ENCODE measurements around the gene HMGCS1.
"Not testable (repeated sequence)": the region's sequence is repeated elsewhere in the genome, so short reads cannot be mapped to it uniquely, and the experiment has no call there.

Gene HMGCS1

DNA sequence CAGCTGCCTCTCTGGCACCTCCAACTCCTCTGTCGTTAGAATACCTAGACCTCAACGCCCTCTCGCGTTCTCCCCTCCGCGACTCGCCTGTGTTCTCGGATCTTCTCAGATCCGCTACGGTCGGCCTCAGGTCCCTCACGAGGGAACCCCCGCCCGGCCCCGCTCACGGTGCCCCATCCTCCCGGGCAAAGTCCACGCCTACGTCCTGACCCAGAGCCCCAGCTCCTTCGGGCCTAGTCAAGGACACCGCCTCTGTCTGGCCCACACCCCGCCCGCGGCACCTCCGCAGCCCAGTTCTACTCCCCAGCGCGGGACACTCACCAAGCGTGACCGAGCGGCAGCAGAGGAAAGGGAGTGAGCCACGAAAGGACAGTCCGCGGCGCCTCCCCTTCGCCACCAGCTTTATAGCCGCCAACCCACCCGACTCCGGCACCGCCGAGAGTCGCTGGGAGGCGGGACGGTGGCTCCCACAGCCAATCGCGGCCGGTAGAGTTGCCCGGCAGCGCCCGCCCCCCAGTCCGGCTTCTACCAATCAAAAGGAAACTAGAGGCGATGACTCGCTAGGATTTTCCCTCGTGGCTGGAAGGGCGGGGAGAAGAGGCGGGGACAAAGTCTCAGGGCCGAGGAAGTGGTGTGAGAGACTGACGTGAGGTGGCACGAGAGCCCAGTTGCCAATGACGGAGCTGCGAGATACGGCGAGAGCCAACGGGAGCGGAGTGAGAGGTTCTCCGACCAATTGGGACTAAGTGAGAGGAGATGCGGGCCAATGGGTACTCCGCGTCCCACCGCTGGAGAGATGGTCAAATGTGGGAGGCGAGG is at the start of gene HMGCS1:
TSS of gene HMGCS1 (minus strand) at position 378 of the 819 bp plus-strand sequence. CDS start 14,447 bp downstream, outside the sequence.
- peak; percentile 99 for DNase-seq

DNA sequence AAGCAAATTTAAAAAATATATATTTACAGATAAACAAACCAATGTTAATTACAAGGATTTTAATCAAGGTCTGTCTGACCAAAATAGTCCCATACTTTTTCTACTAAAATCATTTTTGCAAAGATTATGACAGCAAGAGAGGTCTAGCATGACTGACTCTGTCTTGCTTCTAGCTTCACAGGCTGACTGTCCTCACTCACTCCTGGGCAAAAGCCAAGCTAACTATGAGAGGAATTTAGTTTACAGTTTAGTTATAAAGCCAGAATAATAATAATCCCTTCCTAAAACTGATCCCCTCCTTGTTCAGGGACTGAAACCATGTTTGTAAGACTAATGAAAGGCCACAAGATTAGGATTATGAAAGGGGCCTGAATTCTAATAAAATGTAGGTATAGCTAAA is 45.5 kb upstream of the HMGCS1 start:
- no peak for DNase-seq

DNA sequence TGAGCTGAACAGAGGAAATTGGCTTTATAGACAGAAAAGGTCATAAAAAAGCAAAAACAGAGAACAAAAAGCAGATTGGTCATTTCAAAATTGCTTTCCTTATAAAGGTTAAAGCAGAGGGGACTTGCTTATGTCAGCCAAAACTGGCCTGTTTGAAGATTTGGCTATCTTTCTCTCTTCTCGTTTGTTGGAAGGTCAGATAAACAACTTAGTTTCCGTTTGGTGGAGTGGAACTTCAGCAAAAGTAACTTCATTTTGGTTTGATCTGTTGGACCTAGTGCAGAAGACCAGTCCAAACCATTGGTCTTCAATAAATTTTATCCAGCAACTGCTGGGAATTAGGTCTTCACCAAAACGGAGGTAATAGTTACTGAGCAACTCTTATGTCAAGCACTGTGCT is 45.1 kb upstream of the HMGCS1 start:
- DNase-seq, result no peak

DNA sequence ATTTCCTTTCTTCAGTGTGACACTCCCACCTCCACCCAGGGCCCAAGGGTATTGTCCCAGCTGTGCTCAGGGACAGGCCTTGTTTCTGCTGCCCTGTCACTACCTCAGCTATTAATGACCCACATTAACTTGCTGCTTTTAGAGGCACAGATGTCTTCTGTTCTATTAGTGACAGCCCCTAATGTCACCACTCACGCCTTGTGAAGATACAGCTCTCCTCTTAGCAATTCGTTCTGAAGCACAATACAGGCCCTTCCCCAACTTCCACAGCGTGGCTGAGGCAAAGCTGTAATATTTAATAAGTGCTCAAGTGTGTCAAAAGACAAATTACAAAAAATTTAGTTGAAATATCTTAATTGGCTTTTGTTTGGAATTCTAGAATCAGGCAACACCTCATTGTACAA is 44.7 kb upstream of the HMGCS1 start:
- no peak for DNase-seq

DNA sequence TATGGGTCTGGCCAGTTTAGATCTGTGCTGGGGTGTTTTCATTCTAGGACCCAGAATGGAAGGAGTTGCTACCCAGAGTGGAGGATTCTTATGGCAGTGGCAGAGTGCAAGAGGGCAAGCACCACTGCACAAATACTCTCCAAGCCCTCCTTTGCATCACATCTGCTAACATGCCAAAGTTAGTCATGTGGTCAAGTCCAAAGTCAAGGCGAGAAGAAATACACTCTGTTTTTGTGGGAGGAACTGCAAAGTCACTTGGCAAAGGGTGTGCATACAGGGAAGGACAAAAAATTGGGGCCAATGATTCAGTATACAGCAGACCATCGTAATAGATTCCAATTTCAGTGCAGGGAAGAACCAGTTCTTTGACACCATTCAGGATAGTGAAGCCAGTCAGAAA is 43.9 kb upstream of the HMGCS1 start:
- DNase-seq, result no peak

DNA sequence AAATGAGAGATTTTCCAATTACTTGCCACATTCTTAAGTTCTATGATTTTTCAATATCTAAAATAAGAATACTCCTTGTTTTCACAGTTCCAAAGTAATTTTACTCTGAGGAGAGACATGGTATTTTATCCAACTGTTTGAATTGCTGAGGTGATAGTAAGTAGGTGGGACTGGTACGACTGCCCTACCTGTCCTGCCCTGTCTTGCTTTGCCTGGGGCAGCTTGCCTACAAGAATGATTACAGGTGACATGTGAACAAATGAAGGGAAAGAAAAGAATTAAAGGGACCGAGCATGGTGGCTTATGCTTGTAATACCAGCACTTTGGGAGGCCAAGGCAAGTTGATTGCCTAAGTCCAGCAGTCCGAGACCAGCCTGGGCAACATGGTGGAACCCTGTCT is 41.6 kb upstream of the HMGCS1 start:
- DNase-seq, result no peak

DNA sequence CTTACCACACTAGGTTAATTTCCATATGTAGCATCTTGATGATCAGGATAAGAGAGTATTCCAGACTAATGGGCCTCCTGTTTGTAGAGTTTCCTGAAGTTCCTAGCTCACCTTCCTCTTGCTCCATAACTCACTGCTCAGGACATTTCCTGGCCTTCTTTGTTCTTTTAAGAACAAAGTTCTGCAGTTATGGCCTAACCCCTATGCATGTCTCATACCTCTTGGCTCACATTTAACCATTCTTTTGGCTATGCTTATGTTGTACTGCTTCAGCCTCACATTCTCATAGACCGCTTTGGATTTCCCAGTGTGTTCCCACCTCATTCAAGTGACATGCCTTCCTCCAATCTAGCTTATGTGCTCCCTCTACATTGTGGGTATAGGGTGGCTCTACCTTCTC is 40.5 kb upstream of the HMGCS1 start:
- DNase-seq, result no peak

DNA sequence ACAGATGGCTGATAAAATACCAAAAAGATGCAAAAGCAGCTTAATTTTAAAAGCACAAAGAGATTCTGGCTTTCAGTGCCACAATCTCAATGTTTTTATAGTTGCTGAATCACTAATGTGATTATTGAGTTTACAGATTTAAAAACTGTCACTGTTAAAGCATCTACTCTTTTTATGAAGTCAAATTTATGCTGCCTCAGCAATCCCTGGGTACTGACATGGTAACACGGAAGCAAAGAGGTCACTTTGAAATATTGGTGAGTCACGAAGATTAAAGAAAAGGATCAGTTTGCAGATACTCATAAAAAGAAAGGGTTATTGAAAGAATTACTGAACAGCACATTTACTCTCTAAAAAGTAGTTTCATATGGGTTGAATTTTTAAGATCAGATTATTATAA is 39.7 kb upstream of the HMGCS1 start:
- DNase-seq, result no peak

DNA sequence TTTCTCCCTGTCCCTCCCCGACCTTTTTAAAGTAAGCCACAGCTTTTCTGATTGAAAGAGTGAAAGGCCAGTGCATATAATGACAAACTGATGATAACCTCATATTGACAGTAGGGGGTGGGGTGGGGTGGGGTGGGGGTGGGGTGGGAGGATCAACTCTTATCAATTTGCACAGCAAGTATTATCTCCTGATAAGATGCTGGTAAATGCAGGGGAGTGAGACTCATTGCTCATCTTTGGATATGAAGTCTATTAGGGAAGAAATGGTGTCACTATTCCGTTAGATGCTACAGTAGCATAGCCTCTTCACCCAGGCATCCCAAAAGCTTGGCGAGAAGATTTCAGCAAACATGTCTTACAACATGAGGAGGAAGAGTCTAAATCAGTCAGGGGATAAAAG is 38.9 kb upstream of the HMGCS1 start:
- DNase-seq, result no peak

DNA sequence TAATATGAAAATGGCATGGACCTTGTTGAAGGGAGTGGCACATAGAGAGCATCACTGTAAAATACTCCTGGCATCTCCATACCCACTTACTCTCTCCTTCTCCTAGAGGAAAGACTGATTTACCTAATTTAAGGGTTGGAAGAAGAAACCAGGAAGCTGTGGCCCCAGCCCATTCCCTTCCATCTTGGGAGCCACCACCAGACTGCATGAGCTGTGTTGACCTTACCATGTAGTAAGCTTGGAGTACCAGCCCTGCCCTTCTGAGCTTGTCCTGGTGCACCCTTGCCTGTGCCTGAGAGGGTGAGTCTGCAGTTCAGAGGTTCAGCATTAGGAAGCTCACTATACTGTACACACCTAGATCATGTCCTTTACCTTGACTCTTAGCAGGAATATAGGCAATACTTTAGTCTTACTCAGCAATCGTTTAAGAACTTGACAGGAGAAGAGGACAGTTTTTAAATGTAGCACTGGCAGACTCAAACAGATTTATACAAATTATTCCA is 35.7 kb upstream of the HMGCS1 start:
- no peak for DNase-seq

DNA sequence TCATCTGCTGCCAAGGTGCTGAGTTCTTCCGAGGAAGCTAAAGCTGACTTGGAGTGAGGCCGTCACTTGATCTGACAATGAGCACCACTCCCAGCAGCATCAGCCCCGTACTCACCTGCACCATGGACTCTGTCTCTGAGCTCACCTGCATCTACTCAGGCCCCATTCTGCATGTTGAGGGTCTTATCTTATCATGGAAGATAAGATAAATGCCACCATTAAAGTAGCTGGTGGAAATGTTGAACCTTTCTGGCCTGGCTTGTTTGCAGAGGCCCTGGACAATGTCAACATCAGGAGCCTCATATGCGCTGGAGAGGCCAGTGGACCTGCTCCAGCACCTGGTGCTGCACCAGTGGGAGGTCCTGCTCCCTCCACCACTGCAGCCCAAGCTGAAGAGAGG is 35.0 kb upstream of the HMGCS1 start:
- no peak for DNase-seq

DNA sequence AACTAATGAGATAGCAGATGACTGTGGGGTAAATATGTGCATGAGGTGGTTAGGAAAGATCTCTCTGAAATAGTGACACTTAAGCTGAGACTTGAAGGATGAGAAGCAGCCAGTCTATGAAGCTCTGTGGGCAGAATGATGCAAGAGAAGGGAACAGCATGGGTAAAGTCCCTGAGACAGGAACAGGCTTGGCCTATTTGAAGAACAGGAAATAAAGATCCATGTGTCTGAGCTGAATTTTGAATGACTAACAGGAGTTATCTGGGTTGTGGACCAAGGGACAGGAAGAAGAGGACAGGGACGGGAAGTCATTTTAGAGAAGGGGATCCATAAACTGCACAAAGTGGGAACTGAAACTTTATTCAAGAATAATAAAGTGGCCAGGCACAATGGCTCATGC is 25.6 kb upstream of the HMGCS1 start:
- DNase-seq, result no peak

DNA sequence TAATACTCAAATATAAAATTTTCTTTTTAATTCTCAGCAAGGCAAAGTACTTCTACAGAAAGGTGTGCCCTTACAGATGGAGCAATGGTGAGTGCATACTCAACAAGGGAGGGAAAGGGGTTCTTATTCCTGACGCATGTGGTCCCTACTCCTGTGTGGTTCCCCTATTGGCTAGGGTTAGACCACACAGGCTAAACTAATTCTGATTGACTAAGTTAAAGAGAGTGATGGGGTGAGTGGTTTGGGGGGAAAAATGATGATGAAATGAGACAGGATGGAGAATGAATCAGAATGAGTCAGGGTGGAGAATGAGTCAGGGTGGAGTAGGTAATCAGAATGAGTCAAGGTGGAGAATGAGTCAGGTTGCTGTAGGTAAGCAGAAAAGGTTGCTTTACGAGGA is 22.9 kb upstream of the HMGCS1 start:
- DNase-seq, result no peak

DNA sequence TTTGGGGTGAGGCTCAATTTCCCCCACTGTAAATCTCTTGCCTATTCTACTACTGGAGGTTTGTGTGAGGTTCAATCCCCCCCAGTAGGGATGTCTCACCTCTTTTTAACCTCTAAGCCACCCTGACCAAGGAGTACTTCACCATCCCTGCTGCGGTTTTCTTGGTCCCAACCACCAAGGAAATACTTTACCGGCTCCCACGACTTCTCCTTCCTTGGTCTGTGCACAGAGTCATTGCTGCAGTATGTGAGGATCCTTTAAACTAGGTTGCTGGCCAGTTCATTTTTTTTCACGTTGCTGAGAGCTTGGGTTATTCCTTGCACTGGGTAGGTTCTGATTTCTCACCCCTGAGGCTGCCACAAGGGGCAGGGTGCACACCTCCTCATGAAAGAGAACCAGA is 22.5 kb upstream of the HMGCS1 start:
- DNase-seq, result no peak

DNA sequence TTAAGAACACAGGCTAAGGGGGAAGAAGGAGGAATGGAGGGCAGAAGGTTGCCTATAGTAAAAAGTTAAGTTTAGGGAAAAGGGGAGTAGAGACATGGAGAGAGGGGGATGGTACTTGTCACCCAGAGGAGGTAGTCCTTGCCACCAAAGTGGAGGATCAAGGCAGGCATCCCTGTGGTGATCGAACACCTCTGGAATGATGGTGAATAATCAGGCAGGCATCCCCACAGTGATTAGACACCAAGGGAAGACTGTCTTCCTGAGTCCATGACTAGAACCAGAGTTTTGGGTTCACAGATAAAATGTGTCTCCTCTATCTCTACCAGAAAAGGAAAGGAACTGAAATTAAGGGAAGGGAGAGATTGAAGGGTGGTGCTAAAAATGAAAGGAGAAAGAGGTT is 19.2 kb upstream of the HMGCS1 start:
- DNase-seq, result no peak

DNA sequence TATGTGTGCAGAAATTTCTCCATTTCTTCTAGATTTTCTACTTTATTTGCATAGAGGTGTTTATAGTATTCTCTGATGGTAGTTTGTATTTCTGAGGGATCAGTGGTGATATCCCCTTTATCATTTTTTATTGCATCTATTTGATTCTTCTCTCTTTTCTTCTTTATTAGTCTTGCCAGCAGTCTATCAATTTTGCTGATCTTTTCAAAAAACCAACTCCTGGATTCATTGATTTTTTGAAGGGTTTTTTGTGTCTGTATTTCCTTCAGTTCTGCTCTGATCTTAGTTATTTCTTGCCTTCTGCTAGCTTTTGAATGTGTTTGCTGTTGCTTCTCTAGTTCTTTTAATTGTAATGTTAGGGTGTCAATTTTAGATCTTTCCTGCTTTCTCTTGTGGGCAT is 12.4 kb upstream of the HMGCS1 start:
- DNase-seq, result not testable (repeated sequence)

DNA sequence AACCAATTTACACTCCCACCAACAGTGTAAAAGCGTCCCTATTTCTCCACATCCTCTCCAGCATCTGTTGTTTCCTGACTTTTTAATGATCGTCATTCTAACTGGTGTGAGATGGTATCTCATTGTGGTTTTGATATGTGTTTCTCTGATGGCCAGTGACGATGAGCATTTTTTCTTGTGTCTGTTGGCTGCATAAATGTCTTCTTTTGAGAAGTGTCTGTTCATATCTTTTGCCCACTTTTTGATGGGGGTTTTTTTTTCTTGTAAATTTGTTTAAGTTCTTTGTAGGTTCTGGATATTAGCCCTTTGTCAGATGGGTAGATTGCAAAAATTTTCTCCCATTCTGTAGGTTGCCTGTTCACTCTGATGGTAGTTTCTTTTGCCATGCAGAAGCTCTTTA is 10.3 kb upstream of the HMGCS1 start:
- not testable (repeated sequence) for DNase-seq

DNA sequence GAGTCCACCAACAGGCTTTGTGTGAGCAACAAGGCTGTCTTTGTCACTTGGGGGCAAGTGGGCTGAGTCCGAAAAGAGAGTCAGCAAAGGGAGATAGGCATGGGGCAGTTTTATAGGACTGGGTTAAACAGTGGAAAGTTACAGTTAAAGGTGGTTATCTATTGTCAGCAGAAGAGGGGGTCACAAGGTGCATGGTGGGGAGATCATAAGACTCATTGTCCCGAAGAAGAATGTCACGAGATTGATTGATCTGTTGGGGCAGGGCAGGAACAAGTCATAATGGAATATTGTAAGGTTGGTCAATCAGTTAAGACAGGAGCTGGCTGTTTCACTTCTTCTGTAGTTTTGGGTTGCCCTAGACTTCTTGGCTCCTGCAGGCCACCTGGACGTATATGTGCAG is 7.6 kb upstream of the HMGCS1 start:
- DNase-seq, result no peak

DNA sequence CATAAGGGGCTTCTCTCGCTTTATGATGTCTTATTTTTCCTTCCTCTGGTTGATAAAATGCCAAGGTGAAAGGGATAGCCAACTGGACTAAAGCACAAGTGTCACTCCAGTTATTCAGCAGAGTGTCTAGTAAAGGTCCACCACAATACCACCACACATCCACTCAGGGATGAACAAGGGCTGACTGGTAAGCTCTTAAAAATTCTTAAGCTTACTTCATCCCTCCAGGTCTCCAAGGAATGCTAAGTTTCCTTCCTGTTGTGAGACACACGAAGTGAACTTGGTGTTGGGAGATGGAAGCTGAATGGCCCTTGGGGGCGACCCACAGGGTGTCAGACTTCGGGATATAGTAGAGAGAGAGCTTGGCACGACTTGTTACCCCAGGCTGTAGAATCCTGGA is 3.2 kb upstream of the HMGCS1 start:
- no peak for DNase-seq

DNA sequence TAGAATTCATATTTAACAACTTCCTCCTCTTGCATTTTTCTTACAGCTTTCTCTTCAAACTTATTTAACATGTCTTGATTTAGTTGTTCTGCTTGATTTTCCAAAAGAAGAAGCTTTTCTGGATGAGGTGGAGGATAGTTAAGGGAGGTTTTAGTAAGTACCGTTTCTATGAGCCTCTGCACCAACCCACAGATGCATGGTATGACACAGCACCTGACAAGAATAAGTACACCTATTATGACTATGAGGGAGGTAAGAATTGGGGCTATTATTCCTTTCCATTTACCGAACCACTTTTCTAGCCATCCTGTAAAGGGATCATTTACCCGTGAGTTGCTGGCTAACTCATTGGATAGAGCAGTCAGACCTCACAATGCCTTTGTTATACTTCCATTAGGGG is 2.5 kb upstream of the HMGCS1 start:
- no peak for DNase-seq

DNA sequence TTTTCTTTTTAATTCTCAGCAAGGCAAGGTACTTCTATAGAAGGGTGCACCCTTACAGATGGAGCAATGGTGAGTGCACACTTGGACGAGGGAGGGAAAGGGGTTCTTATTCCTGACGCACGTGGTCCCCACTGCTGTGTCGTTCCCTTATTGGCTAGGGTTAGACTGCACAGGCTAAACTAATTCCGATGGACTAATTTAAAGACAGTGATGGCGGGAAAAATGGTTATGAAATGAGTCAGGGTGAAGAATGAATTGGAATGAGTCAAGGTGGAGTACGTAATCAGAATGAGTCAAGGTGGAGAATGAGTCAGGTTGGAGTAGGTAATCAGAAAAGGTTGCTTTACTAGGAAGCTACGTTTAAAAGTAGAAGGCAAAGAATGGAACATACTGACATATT is 2.1 kb upstream of the HMGCS1 start:
- peak; percentile 46 for DNase-seq

DNA sequence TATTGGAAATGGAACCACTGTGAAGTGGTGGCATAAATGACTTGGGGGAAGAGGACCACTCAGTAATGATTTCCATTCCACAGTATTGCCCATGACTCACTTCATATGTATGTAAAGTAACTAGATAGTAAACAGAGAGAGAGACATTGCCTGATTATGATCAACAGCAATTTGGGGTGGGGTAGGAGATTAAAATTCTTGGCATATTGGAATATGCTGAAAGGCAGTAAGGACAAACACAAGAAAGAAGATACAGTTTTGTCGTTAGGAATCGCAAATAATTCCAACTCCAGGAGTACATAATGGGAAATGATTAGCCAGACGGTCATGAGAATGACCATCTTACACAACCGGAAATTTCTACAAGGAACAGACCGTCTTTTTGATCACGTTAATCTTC is 1.5 kb upstream of the HMGCS1 start:
- DNase-seq, result no peak

DNA sequence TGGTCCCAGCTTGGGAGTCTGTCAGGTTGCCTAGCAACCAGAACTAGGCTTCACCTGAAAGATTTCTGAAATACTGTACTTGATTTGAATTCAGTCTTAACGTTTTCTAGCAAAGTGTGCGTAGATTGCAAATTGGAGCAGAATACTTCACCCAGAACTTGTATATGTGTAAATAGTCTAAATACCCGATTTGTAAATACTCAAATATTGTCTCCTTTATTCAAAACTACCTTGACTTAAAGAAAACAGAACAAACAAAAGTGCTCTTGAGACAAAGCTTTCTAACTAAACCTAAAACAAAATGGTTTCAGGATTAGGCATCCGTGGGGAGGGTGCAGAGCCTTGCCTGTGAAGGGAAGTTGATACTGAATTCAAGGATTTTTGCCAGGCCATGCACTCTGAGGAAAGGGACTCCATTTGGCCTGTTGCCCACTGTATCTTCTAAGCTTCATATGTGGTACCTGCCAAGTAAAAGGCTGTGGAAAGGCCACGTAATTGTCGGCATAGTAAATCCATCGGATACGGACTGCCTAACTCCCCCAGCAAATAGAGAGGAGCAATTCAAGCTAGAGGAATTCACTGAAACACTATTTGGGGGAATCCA is 744 bp upstream of the HMGCS1 start:
- DNase-seq, result no peak

DNA sequence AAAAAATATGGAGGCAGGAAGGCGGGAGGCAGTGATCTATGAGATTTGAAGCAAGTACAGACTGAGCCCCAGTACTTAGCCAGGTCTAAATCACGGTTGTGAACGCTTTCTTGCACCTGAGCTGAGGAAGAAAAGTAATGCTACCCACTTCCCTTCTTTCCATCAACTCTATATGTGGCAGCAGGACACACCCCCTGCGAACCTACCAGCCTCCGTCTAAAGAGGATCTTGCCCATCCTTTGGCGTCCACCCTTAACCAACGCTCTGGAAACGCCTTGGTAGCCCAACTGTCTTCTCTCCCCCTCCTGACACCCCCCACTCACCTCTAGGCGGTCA is 545 bp downstream of the HMGCS1 start:
- DNase-seq, result no peak
